GM21526 (cell line): Measurements from ENCODE around the gene WWC2.
"Not testable (repeated sequence)": the region's sequence is repeated elsewhere in the genome, so short reads cannot be mapped to it uniquely, and the experiment has no call there.

Experiments
- ATAC-seq: cut with Tn5 transposase; IDR thresholded peaks from one replicate; pipeline ENCODE4 v1.9.1; 2021; ENCODE audit warnings: moderate library complexity; ENCODE audit not compliant: unreplicated experiment, low FRiP score

Gene WWC2

DNA sequence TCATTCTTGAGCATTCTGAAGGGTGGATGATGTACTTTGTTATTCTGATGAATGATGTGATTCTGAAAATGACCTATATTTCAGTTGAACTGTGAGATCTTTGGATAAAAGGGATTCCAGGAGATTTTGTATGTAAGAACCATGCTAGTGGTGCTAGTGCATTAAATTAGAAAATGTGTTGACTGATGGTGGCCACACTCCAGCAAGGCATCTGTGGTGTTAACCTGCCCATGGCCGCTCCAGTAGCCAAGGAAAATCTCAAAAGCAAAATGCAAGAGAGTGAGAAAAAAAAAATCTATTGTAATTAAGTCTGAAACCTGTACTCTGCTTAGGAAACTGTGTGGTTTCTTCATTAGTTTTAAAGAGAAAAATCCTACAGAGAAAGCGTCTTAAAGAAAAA, 93.5 kb downstream of the WWC2 start:
- ATAC-seq: no peak

DNA sequence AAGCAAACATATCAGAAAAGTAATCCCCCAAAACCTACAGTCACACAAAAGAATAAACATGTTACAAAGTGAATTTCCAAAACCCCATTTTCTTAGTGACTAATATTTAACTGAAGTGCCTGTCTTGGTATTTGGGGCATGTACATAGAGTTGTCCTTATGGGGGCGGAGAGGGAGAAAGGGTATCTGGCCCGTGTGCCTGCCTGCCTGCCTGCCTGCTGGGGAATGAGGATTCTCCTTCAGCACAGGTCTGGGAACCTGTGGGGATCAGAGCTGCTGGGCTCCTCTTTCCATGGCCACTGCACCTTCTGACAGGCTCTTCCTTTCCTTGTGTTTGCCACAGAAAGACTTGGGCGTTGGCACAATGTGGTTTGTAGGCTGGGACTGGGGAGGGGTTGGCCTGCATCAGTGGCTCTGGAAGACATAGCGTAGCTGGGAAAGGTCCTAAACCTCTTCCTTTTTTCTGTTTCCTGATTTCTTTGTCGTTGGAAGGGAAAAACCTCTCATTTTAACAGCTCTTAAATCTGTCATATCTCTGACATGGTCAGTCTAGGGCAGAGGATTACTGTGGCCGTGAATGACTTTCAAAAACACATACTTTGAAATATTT, 94.8 kb downstream of the WWC2 start:
- ATAC-seq: not testable (repeated sequence)

DNA sequence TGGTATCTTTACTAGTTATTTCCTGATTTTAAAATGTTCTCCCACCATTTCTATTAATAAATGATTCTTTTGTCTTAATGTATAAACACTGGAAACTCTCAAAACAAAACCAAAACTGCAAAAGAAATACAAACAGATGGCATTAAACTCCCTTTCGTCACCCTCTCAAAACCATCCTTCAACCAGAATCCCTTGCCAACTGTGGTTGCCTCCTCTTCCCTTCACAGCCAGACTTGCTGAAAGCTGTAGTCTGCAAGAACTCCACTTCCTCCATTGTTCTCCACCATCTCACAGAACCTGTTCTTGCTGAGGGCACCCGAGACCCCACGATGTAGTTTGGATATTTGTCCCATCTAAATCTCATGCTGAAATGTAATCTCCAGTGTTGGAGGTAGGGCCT, 96.5 kb downstream of the WWC2 start:
- no peak for ATAC-seq

DNA sequence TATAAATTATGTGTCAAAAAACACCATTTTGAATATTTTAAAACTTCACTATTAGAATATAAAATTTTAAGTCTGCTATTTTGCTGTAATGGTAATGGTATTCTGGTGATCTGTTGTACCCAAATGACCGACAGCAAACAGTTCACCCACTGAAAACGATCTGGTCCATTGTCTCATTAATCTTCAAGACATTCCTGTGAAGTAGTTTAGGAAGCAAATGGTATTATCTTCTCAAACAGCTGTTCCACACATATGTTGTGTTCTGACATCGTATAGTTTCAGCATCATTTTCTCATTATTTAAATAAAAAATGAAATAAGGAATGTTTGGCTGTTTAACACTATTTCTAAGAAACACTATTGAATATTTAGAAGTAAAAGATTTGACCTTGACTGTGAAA, 98.1 kb downstream of the WWC2 start:
- no peak for ATAC-seq

DNA sequence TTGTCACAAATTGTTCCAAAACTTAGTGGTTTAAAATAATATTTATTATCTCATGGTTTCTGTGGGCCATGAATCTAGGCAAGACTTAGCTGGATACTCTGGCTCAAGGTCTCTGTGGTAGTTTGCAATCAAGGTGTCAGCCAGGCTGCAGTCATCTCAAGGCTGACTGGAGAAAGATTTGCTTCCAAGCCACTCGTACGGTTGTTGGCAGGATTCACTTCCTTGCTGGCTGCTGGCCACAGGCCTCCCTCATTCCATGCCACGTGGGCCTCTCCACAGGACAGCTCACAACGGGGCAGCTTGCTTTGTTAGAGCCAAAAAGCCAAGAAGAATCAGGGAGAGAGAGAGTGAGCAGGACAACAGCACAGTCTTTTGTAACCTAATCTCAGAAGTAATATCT, 101.4 kb downstream of the WWC2 start:
- no peak for ATAC-seq

DNA sequence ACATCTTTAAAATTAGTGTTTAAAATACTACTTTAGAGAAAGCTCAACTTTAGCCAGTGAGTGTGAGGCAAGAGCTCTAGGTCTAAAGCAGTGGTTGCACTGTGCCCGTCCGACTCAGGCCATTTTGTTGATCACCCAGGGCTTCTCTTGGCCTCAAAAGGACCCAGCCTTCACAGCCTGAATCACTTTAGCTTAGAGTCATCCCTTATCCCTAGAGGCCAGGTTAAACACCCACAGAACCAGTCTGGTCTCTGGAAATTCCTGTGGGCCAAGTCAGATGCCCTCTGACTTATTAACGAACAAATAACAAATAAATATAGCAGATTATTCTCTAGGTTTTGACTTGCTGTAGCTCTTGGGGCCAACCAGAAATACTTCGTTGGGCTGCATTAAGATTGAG, 102.3 kb downstream of the WWC2 start:
- ATAC-seq: no peak

DNA sequence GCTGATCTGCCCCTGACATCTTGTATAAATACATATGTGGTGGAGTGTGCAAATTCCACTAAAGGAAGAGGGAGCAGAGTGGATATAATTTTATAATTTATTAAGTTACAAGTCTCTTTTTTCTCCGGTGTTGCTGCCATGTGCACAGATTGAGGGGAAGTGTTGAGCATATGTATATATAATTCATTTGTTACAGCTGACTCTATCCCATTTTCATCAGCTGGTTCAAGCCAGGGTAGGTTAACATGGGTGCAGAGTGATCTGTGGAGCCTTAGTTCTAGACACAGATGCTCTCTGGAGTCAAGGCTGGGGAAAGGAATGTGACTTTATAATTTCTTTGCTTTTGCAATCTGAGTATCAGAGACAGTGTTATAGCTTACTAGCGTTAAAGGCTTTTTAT, 103.5 kb downstream of the WWC2 start:
- no peak for ATAC-seq

DNA sequence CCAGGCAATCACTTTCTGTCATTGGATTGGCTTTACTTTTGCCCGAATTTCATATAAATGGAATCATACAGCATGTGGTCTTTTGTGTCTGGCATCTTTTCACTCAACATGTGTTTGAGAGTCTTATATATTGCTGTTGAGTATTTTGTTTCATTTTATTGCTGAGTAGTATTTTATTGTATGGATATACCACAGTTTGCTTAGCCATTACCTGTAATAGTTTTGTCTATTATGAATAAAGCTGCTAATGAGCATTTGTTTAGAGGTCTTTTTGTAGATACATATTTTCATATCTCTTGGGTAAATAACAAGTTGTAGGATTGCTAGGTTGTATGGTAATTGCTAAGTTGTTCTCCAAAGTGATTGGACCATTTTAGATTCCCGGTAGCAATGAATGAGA, 105.7 kb downstream of the WWC2 start:
- ATAC-seq: no peak

DNA sequence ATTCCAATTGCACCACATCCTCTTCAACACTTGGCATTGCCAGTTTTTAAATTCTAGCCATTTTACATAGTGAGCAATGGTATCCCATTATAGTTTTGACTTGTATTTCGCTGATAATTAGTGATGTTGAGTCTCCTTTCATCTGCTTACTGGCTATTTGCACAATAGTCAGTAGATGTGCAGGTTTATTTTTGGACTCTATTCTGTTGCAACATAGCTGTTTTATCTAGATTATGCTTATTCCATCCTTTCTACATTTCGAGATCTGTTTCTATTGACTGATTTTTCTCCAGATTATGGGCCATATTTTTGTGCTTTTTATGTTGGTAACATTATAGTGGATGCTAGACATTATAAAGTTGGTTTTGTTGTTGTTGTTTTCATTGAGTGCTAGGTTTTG, 106.1 kb downstream of the WWC2 start:
- ATAC-seq: no peak

DNA sequence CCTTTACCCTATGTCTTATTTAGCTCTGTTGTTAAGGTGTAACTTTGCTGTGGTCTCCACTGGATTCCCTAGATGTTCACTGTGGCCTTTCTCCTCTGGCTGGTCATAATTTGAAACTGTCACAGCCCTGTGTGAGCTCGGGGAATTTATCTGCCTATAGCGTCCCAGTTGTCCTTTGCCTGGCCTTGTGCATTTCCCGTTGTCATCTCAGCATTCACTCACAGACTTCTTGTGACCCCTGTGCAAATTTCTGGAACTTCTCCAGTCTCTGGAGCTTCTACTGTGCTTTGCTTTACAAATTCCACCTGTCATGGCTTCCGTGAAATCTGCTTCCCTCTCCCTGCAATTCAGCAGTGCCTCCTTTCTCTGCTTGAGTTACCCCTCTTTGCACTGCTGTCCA, 106.7 kb downstream of the WWC2 start:
- no peak for ATAC-seq

DNA sequence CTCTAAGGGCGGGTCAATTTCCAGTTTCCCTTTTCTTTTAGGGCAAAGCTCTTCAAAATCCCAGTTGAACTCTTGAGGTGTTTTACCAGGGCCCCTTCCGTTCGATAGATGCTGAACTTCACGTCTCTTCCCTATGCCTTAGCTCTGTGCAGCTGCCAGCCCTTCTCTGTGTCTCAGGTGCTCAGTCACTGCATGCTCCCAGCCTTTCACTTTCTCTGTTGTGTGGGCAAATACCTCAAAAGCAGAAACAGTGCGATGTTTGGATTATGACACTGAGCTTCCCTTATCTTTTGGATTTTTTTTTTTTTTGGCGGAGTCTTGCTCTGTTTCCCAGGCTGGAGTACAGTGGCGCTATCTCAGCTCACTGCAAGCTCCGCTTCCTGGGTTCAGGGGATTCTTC, 112.5 kb downstream of the WWC2 start:
- no peak for ATAC-seq

DNA sequence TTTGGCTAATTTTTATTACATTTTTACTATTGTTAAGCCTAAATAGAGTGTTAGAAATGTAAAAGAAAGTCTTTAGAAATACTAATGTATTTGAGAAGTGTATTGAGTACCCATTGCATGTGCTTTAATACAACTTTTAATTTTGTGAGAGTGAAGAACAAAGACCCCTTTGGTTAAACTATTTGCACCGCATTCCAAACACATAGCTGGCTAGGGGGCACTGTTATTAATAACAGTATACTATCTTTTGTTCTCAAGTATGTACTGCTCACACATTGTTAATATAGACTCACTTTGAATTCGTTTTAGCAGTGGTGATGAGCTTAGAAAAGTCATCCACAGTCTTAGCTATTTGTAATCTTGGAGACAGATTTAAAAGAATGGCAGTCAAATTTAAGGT, 114.9 kb downstream of the WWC2 start:
- no peak for ATAC-seq

DNA sequence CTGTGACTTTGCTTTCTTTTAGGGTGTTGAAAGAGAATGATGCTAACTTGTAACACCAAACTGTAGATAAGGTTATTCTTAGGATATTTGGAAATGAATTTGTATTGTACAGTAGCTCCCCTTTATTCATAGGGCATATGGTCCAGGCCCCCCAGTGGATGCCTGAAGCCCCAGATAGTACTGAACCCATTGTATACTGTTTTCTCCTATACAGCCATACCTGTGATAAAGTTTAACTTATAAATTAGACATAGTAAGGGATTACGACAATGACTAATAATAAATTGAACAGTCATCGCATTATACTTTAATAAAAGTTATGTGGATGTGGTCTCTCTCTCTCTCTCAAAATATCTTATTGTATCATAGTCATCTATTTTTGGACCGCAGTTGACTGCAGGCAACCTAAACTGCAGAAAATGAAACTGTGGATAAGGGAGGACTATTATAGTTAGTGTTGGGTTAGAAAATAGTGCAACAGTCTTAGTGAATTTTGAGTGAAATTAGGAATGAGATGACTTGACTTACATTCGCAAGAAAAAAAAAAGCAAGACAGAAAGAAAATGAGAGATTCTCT, 115.9 kb downstream of the WWC2 start:
- no peak for ATAC-seq

DNA sequence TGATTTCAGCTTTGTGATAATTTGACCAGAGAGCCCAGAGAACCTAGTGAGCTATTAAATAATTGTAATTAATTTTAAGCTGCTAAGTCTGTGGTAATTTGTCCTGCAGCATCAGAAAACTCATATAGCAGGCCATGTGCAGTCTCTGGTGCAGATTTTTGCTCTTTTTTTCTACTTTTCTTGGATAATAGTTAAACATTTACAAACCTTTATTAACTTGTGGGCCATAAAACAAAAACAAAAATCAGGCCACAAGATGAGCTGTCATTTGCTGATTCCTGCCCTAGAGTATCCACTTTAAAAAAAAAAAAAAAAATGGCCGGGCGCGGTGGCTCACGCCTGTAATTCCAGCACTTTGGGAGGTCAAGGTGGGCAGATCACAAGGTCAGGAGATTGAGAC, 121.2 kb downstream of the WWC2 start:
- ATAC-seq: no peak

DNA sequence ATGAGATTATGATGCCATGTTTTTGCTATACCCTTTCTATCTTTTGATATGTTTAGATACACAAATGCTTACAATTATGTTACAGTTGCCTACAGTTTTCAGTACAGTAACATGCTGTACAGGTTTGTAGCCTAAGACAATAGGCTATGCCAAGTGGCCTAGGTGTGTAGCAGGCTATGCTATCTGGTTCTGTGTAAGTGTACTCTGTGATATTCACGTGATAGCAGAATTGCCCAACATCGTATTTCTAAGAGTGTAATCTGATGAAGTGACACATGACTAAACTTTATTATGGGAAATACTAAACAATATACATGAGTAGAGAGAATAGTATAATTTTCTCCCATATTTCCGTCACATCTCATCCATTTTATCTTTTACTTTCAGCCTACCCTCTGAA, 124.0 kb downstream of the WWC2 start:
- no peak for ATAC-seq

DNA sequence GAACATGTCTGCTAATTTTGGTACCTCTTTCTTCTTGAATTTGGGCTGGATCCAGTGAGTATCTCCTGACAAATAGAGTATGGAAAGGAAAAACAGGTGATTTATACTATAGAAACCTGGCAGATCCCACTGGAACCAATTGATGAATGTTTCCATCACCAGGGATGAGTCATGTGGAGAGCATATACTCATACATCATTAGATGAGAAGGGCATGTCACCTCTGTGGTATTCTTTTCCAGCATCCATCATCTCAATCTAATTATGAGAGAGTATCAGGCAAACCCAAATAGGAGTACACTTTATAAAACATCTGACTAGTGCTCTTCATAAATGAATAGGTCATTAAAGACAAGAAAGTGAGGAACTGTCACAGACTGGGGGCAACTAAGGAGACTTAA, 130.3 kb downstream of the WWC2 start:
- ATAC-seq: no peak

DNA sequence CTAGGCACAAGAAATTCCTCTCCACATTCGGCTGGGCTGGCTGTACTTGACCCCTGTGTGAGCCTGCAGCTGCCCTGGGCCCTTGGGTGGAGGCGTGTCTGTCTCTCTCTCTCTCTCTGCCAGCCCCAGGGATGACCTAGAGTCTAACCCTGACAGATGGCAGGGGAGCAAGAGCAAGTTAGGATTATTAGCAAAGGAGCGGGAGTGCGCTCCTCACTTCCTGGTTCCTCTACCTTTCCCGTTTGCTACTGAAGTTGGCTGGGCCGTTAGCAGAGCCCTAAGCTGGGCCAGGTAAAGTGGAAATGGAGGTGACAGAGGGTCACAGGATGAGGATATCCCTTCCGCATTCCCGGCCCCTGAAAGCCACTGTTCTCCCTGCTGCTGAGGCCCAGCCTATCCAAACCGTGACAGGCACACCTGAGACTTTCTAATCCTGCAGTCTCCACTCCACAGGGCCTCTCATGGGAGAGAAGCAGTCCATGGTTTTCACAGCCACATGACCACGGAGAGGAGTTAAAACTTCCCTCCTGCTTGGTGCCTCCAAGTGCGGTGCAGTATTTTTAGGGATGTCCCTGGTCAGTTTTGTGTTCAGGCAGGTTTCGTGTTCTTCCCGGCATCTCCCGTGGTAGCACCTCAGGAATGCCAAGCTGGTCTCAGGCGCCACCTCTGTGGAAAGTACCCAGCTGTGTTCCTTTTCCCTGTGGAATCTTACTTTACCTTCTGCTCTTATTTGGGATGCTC, 141.7 kb downstream of the WWC2 start:
- no peak for ATAC-seq

DNA sequence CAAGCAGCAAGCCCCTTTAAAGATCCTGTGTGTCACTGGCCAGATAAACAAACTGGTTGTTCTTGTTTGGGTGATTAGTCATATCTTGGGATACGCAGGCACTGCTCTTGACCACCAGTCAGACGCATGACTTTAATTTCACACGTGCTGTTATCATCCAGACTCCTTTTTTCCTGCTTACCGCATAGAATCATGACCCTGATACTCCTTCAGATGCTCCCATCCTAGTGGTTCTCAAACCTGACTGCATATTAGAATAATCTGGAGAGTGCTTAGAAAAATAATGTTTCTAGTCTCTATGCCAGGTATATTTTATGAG, 142.2 kb downstream of the WWC2 start:
- ATAC-seq: no peak

DNA sequence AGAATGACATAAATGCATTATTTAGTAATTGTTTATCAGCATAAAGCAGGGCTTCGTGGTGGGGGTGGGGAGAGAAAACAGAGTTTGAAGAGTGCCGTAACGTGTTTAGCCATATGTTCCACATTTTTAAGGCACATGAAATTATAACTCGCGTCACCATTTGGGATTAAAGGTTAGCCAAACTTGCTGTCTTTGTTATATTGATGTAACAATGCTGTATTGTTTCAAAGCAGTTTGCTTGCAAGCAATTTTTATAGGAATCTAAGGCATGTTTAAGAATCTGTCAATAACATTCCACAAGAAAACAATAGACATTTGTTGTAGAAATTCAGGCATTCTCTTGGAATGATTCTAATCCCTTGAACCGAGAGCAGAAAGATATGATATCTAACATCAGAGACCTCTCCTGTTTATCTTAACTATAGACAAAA, 142.7 kb downstream of the WWC2 start:
- ATAC-seq: no peak

DNA sequence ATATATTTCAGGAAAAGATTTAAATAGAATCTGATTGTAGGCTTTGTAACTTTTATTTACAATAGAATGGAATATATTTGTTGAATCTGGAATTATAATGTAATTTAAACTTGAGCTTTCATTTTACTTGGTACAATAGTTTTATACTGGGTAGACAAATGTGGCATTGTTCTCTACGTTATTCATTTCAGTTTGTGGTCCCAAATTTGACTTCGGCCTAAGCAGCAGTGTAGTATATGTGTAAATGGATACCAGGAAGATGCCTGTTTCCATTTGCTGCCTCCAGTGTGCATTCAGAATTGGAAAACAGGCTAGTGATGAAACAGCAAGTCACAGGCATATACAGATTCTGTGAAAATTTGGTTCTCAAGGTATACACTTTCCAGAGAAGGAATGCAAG, 143.2 kb downstream of the WWC2 start:
- no peak for ATAC-seq

DNA sequence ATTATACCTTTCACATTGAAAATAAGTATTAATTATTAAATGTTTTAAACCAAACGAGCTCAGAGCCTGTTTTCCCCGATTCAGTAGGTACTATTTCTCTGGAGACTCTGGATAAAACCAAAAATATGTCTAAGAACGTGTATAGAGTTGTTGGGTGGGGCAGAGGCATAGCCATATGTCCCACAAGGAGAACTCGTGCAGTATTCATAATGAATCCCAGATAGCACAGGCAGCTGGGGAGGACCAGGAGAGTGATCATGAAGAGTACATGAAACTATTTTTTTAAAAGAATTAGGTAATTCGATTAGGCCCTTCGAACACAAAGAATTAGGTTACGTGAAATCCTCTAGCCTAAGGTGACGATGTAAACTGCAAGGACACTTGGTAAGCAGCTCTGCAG, 145.0 kb downstream of the WWC2 start:
- no peak for ATAC-seq

DNA sequence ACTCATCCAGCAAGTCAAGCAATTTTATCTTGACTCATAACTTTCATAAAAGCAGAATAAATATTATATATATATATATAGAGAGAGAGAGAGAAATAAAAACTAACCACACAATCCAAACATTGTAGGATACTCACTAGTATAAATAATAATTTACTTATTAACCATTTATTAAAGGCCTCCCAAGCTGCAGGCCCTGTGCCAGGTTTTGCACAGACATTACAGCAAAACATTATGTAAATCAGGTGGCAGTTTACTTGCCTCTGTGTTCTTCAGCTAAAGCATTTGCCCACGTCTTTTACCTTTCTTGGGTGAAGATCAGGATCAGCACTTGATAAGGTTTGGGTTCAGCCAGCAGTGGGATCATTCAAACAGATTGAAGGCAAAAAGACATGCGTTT, 145.4 kb downstream of the WWC2 start:
- no peak for ATAC-seq
